NCI-H2171 (cell line): ENCODE results near the gene CFAP74.

Source experiments
- DNase-seq: peaks from one replicate; lab custom pipeline; 2025; lab: John Stamatoyannopoulos, UW

Gene CFAP74

GRCh38 chr1:1967879-1968278 lies 35.7 kb downstream of the CFAP74 start:
- no peak for DNase-seq

GRCh38 chr1:1967151-1967550 lies 36.4 kb downstream of the CFAP74 start:
- DNase-seq, result no peak

- no peak for DNase-seq
These were observed 37.4 kb downstream of the CFAP74 start for GRCh38 chr1:1966071-1966740.

- DNase-seq, result no peak
These were observed 38.0 kb downstream of the CFAP74 start for GRCh38 chr1:1965546-1965945.

GRCh38 chr1:1964811-1965210 lies 38.8 kb downstream of the CFAP74 start:
- no peak for DNase-seq

- DNase-seq, result no peak
These were observed 40.0 kb downstream of the CFAP74 start for GRCh38 chr1:1963570-1963969.

- no peak for DNase-seq
These were observed 40.8 kb downstream of the CFAP74 start for GRCh38 chr1:1962752-1963151.

GRCh38 chr1:1960480-1961196 lies 42.9 kb downstream of the CFAP74 start:
- DNase-seq, result no peak

GRCh38 chr1:1959840-1960479 lies 43.6 kb downstream of the CFAP74 start:
- peak; percentile 81 for DNase-seq

GRCh38 chr1:1959459-1959839 lies 44.1 kb downstream of the CFAP74 start:
- DNase-seq, result no peak

- DNase-seq, result no peak
These were observed 45.5 kb downstream of the CFAP74 start for GRCh38 chr1:1958071-1958541.

- no peak for DNase-seq
These were observed 46.0 kb downstream of the CFAP74 start for GRCh38 chr1:1957533-1957961.

GRCh38 chr1:1956586-1957532 lies 46.7 kb downstream of the CFAP74 start:
- DNase-seq, result no peak

GRCh38 chr1:1956101-1956500 lies 47.5 kb downstream of the CFAP74 start:
- no peak for DNase-seq

- no peak for DNase-seq
These were observed 47.9 kb downstream of the CFAP74 start for GRCh38 chr1:1955621-1956094.

- no peak for DNase-seq
These were observed 48.6 kb downstream of the CFAP74 start for GRCh38 chr1:1954831-1955441.

- no peak for DNase-seq
These were observed 49.6 kb downstream of the CFAP74 start for GRCh38 chr1:1954015-1954414.

- DNase-seq, result no peak
These were observed 52.6 kb downstream of the CFAP74 start for GRCh38 chr1:1950940-1951339.

GRCh38 chr1:1948783-1949182 lies 54.8 kb downstream of the CFAP74 start:
- DNase-seq, result no peak

GRCh38 chr1:1947493-1947892 lies 56.1 kb downstream of the CFAP74 start:
- DNase-seq, result peak; percentile 54

- no peak for DNase-seq
These were observed 57.0 kb downstream of the CFAP74 start for GRCh38 chr1:1946540-1946939.
